Colon (tissue), 2 donors: ENCODE data around the gene TNFSF11.
"Not testable (repeated sequence)": the region's sequence is repeated elsewhere in the genome, so short reads cannot be mapped to it uniquely, and the experiment has no call there.

ENCODE experiments used
- FAIRE-seq: peaks from 2 replicates; lab custom pipeline; 2012; peaks lifted over from hg19 to GRCh38; lab: Jason Lieb, UNC
- donor health status: control.
- donor health status: control.

Gene TNFSF11

DNA sequence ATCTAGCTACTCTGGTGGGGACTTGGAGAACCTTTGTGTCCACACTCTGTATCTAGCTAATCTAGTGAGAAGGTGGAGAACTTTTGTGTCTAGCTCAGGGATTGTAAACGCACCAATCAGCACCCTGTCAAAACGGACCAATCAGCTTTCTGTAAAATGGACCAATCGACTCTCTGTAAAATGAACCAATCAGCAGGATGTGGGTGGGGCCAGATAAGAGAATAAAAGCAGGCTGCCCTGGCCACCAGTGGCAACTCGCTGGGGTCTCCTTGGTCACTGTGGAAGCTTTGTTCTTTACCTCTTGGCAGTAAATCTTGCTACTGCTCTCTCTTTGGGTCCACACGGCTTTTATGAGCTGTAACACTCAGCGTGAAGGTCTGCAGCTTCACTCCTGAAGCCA, 13.6 kb upstream of the TNFSF11 start:
- not testable (repeated sequence) for FAIRE-seq

- no peak for FAIRE-seq
Measured at GRCh38 chr13:42561752-42562467, 12.0 kb upstream of the TNFSF11 start.

DNA sequence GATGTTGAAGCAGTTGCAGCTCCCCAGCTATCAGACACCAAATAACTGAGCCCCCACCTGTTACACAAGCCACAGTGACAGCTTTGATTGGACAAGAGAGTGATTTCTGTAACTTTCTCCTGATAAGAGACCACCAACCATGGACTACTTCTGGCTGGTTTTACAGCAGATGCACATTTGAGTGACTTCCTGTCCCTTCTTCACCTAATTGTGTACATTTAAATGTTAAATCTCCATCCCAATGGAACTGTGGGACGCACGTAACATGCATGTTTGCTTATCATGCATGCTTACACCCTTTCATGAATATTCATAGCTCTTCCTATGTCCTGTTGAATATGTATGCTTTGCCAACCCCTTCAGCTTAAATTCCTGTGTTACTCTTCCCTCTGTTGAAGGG, 6.0 kb upstream of the TNFSF11 start:
- FAIRE-seq: no peak

DNA sequence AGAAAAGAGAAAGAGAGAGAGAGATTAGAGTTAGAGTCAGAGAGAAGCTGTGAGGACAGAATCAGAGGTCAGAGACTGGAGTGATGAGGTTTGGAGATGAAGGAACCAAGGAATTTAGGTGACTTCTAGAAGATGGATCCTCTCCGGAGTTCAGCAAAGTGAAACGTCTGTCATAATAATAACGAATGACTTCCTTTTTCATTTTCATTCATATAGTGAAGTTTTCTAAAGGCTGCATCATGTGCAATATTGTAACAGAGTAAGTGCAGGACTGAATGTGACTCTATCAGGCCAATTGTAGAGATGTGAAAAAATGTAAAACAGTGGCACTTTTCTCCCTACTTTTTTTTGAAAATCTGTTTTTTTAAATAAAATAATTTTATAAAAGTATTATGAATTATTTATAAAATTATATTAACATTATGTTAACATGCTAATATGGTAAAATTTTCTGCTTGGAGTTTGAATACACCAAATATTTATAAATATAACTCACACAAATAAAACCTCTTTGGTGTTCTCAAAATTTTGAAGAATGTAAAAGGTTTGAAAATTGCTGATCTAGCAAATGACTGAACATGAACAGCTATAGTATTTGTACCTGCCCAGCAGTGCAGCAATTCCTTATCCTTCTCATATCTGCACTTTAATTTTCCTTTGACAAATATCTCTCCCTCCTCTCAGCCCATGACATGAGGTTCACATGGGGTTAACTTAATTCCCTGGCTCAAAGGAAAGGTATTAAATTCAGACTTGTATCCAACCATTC, 4.2 kb upstream of the TNFSF11 start:
- FAIRE-seq: no peak

GRCh38 chr13:42571895-42572294, 2.1 kb upstream of the TNFSF11 start:
- FAIRE-seq: no peak

GRCh38 chr13:42574435-42575311, 721 bp downstream of the TNFSF11 start:
- no peak for FAIRE-seq

GRCh38 chr13:42575938-42576337, 2.0 kb downstream of the TNFSF11 start:
- FAIRE-seq: no peak

GRCh38 chr13:42577538-42577937, 3.6 kb downstream of the TNFSF11 start:
- FAIRE-seq: no peak

DNA sequence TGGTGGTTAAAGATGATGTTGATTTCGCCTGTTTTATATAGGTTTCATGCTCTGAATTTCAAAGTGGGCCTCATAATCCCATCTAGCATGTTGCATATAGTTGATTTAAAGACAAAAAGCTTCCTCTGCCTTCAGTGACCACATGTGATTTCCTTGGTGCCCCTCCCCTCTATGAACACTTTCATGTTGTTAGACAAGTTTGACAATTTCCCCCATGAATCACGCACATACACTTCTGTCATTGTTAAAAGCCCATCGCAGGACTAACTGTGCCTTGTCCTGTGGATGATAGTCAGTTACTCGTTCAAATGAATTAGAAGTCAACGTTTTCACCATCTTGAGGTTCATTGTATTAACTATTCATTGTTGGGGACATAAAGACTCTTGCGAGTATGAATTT, 6.7 kb downstream of the TNFSF11 start:
- FAIRE-seq: no peak

GRCh38 chr13:42581427-42581826, 7.5 kb downstream of the TNFSF11 start:
- no peak for FAIRE-seq

DNA sequence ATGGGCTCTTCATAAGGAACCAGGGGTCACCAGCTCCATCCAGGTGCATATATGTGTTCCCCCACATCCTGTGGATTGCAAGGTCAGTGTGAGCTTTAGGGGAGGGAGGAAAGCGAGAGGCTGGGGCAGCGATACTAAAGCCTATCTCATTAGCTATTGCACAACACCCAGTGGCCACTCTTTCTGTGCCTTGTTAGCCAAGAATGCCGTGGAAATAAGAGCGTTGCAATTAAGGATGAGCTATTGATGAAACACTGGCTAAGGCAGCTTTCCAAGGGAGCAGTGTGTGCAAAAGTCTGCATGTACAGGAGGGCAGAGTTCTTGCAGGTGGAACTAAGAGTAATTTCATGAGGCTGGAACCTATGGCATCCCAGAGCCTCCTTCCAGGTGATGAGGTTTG, 17.6 kb downstream of the TNFSF11 start:
- no peak for FAIRE-seq

- no peak for FAIRE-seq
Measured at GRCh38 chr13:42592915-42593900, 19.3 kb downstream of the TNFSF11 start.

GRCh38 chr13:42594481-42595252, 20.7 kb downstream of the TNFSF11 start:
- peak; percentile 47 for FAIRE-seq

DNA sequence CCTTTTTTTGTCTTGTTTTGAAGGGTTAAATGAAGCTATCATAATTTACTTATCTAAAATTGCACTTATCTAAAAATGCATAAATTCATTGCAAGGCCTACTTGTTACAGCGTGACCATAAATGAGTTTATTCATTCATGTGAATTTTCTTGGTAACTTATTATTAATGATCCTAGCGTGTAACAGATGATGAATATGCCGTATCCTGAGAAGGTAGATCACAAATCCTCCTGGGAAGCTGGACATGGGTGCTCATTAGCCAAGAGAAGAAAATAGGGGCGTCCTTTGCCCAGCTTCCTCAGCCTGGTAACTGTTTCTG, 21.3 kb downstream of the TNFSF11 start:
- FAIRE-seq: no peak

GRCh38 chr13:42597505-42597904, 23.6 kb downstream of the TNFSF11 start:
- FAIRE-seq: no peak

DNA sequence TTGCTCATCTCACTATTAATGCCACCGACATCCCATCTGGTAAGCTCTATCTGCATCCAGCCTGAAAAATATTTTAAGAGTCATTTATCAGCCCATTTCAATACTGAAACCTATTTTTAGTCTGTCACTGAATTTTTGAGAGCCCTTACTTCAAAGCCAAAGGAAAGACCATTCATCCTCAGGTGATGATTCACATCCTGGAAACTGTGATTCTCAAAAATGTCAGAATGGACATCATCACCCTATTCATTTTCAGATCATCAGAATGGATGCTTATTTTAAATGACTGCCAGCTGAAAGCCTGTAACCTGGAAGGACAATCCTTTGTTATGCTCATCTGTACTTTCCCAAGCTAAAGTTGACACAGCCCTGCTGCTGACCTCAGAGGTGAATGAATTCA, 27.0 kb downstream of the TNFSF11 start:
- no peak for FAIRE-seq

DNA sequence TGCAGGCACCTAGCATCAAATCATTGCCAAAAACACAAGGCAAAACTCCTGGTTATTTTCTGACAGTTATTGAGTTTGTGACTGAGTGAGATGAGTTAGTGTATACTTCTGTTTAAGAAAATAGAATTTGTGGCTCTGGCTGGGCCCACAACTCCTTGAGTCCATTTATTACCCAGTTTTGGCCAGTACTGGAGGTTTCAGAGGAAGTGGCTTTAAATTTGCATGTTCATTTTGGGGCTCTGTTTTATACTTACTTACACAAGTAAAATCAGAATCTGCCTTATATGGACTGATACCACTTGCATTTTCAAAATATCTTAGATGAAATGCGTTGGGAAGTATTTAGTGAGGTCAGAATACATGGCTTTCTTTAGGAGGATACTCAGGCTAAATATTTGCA, 29.0 kb downstream of the TNFSF11 start:
- no peak for FAIRE-seq

GRCh38 chr13:42603571-42603970, 29.6 kb downstream of the TNFSF11 start:
- FAIRE-seq: no peak

- FAIRE-seq: no peak
Measured at GRCh38 chr13:42607546-42607945, 33.6 kb downstream of the TNFSF11 start.

- FAIRE-seq: no peak
Measured at GRCh38 chr13:42610649-42611048, 36.7 kb downstream of the TNFSF11 start.
